H9 (cell line): Measurements from ENCODE around the gene AQP12A. TPM values are rescaled to one million over a fixed set of nuclear protein-coding genes. Genes with fewer than 3 reads are reported as not detected.

Experiments
- DNase-seq: peaks from one replicate; pipeline ENCODE4 v3.0.0-alpha.2; 2017
- H2AFZ ChIP-seq: one replicate; pipeline ENCODE4 v1.6.1; 2013; ENCODE audit warnings: mild to moderate bottlenecking, low read length, control low read depth, moderate library complexity
- H2AK5ac ChIP-seq: 2 replicates; pipeline ENCODE4 v1.6.1; 2013; ENCODE audit warnings: low read length, control low read depth, mixed read lengths; ENCODE audit not compliant: insufficient read length
- H2BK120ac ChIP-seq: one replicate; pipeline ENCODE4 v1.6.1; 2013; ENCODE audit warnings: low read depth, mild to moderate bottlenecking, low read length, control low read depth, inconsistent platforms; ENCODE audit not compliant: poor library complexity, severe bottlenecking
- H2BK12ac ChIP-seq: 2 replicates; pipeline ENCODE4 v1.6.1; 2013; ENCODE audit warnings: low read length, control low read depth, mixed read lengths, low read depth; ENCODE audit not compliant: insufficient read length
- H2BK15ac ChIP-seq: 2 replicates; pipeline ENCODE4 v1.6.1; 2013; ENCODE audit warnings: low read depth, low read length, control low read depth
- H2BK20ac ChIP-seq: one replicate; pipeline ENCODE4 v1.6.1; 2013; ENCODE audit warnings: low read depth, mild to moderate bottlenecking, low read length, control low read depth, inconsistent platforms; ENCODE audit not compliant: poor library complexity, severe bottlenecking
- H2BK5ac ChIP-seq: 2 replicates; pipeline ENCODE4 v1.6.1; 2013; ENCODE audit warnings: low read length, control low read depth, mixed read lengths; ENCODE audit not compliant: insufficient read length
- H3K14ac ChIP-seq: 2 replicates; pipeline ENCODE4 v1.6.1; 2013; ENCODE audit warnings: low read length, control low read depth; ENCODE audit not compliant: insufficient read depth
- H3K18ac ChIP-seq: 2 replicates; pipeline ENCODE4 v1.6.1; 2013; ENCODE audit warnings: low read depth, mild to moderate bottlenecking, mixed read lengths, low read length, control low read depth; ENCODE audit not compliant: insufficient read length
- H3K23ac ChIP-seq: 2 replicates; pipeline ENCODE4 v1.6.1; 2013; ENCODE audit warnings: low read length, control low read depth, mixed read lengths, low read depth; ENCODE audit not compliant: insufficient read length
- H3K23me2 ChIP-seq: 2 replicates; pipeline ENCODE4 v1.6.1; 2013; ENCODE audit warnings: low read depth, mild to moderate bottlenecking, mixed read lengths, low read length, control low read depth; ENCODE audit not compliant: insufficient read length, poor library complexity, severe bottlenecking
- H3K27ac ChIP-seq: 2 replicates; pipeline ENCODE4 v1.5.1; 2013; ENCODE audit warnings: low read length, control low read depth, mixed read lengths, low read depth; ENCODE audit not compliant: insufficient read length
- H3K27me3 ChIP-seq: 2 replicates; pipeline ENCODE4 v1.6.1; 2013; ENCODE audit warnings: low read length, control low read depth, inconsistent platforms; ENCODE audit not compliant: insufficient read depth
- H3K4ac ChIP-seq: 2 replicates; pipeline ENCODE4 v1.6.1; 2013; ENCODE audit warnings: low read depth, mild to moderate bottlenecking, control low read depth, inconsistent platforms, low read length, moderate library complexity
- H3K4me1 ChIP-seq: 2 replicates; pipeline ENCODE4 v1.6.1; 2013; ENCODE audit warnings: low read length, control low read depth, inconsistent platforms; ENCODE audit not compliant: insufficient read depth
- H3K4me2 ChIP-seq: 2 replicates; pipeline ENCODE4 v1.6.1; 2013; ENCODE audit warnings: low read length, control low read depth, mixed read lengths; ENCODE audit not compliant: insufficient read length, insufficient read depth
- H3K56ac ChIP-seq: 2 replicates; pipeline ENCODE4 v1.6.1; 2013; ENCODE audit warnings: low read depth, mild to moderate bottlenecking, mixed read lengths, low read length, control low read depth; ENCODE audit not compliant: insufficient read length
- H3K79me1 ChIP-seq: 2 replicates; pipeline ENCODE4 v1.6.1; 2013; ENCODE audit warnings: low read depth, mild to moderate bottlenecking, moderate library complexity, low read length, control low read depth, inconsistent platforms; ENCODE audit not compliant: insufficient read depth, poor library complexity, severe bottlenecking
- H3K79me2 ChIP-seq: 2 replicates; pipeline ENCODE4 v1.6.1; 2013; ENCODE audit warnings: low read length, control low read depth, inconsistent platforms; ENCODE audit not compliant: insufficient read depth
- H3K9ac ChIP-seq: 2 replicates; pipeline ENCODE4 v1.6.1; 2013; ENCODE audit warnings: low read length, control low read depth, mixed read lengths; ENCODE audit not compliant: insufficient read length; ENCODE audit errors: extremely low read depth
- H3K9me3 ChIP-seq: one replicate; pipeline ENCODE4 v1.6.1; 2013; ENCODE audit warnings: low read depth, low read length, inconsistent platforms; ENCODE audit not compliant: control insufficient read depth
- H3T11ph ChIP-seq: one replicate; pipeline ENCODE4 v1.6.1; 2013; ENCODE audit warnings: mild to moderate bottlenecking, low read length, control low read depth, inconsistent platforms
- H4K20me1 ChIP-seq: one replicate; pipeline ENCODE4 v1.6.1; 2013; ENCODE audit not compliant: control insufficient read depth, insufficient read length, insufficient read depth
- H4K5ac ChIP-seq: 2 replicates; pipeline ENCODE4 v1.6.1; 2013; ENCODE audit warnings: low read depth, mild to moderate bottlenecking, mixed read lengths, low read length, control low read depth; ENCODE audit not compliant: insufficient read length
- H4K8ac ChIP-seq: replicated peaks from 2 replicates; pipeline ENCODE4 v1.6.1; 2013; ENCODE audit warnings: low read length, control low read depth, mixed read lengths, low read depth; ENCODE audit not compliant: insufficient read length
- H4K91ac ChIP-seq: 2 replicates; pipeline ENCODE4 v1.6.1; 2013; ENCODE audit warnings: low read depth, mild to moderate bottlenecking, moderate library complexity, mixed read lengths, low read length, control low read depth; ENCODE audit not compliant: insufficient read length
- H3K27ac Mint-ChIP-seq, 3 experiments: 2 replicates in 2 of 3; 3 replicates in 1 of 3; pipeline ENCODE4 v1.8.0; 2020 to 2021; ENCODE audit warnings: mixed read lengths in 3 of 3, mild to moderate bottlenecking in 1 of 3, moderate library complexity in 1 of 3
- H3K27me3 Mint-ChIP-seq: 2 replicates; pipeline ENCODE4 v1.8.0; 2021; ENCODE audit warnings: low read depth, mild to moderate bottlenecking, moderate library complexity, mixed read lengths
- H3K36me3 Mint-ChIP-seq, 3 experiments: 2 replicates in 2 of 3; 3 replicates in 1 of 3; pipeline ENCODE4 v1.8.0; 2020 to 2021; ENCODE audit warnings: low read depth in 3 of 3, mixed read lengths in 3 of 3; ENCODE audit not compliant: insufficient read depth in 1 of 3
- H3K4me1 Mint-ChIP-seq, 2 experiments: 2 replicates each; pipeline ENCODE4 v1.8.0; 2020; ENCODE audit warnings: mixed read lengths in 2 of 2
- H3K4me3 Mint-ChIP-seq, 2 experiments: 2 replicates in 1 of 2; 3 replicates in 1 of 2; pipeline ENCODE4 v1.8.0; 2020 to 2021; ENCODE audit warnings: mild to moderate bottlenecking in 2 of 2, mixed read lengths in 2 of 2, moderate library complexity in 1 of 2
- H3K9me3 Mint-ChIP-seq, 2 experiments: 2 replicates in 1 of 2; 3 replicates in 1 of 2; pipeline ENCODE4 v1.8.0; 2020; ENCODE audit warnings: mild to moderate bottlenecking in 2 of 2, mixed read lengths in 2 of 2, moderate library complexity in 1 of 2
- CTCF ChIP-seq: fragments of 200-600 bp; sonication (generic); conservative IDR thresholded peaks from 3 replicates; pipeline ENCODE4 v1.8.0; 2021; ENCODE audit warnings: antibody characterized with exemption, mild to moderate bottlenecking
- WGBS: extraction: QIAGEN DNeasy Blood & Tissue Kit; methylation state at CpG from one replicate; pipeline ENCODE4 v1.1.7; 2013; ENCODE audit warnings: missing lambda C conversion rate, low lambda C conversion rate, mixed read lengths; ENCODE audit not compliant: insufficient read length; ENCODE audit errors: extremely low coverage; 5-methylcytosine and 5-hydroxymethylcytosine counted together
- total RNA-seq: library from RNA; stranded (reverse); gene quantifications from 2 replicates; pipeline ENCODE4 v1.2.1, GENCODE V29; 2021

Gene AQP12A
- total RNA-seq, 1 experiment from 2014 or later: not detected

- no peak for TF ChIP-seq CTCF
- Histone ChIP-seq H2BK120ac (no peak overlapping the region), H3K4me2 (no peak overlapping the region), H4K20me1 (no peaks in the 10 kb centered on the region), H2BK12ac (no peak overlapping the region), H2BK20ac (no peak overlapping the region), H4K5ac (no peak overlapping the region), H3K9me3 (no peaks in the 10 kb centered on the region), H3K79me2 (no peaks in the 10 kb centered on the region), H3K23me2 (no peaks in the 10 kb centered on the region), H3K18ac (no peak overlapping the region), H3K9ac (no peak overlapping the region), H3K4ac (no peak overlapping the region), H3K14ac (no peak overlapping the region), H2BK15ac (no peak overlapping the region), H2AK5ac (no peak overlapping the region), H3K27me3 (no peaks in the 10 kb centered on the region; the same call in 1 of the 2 replicates), H4K8ac (no peak overlapping the region), H3K56ac (no peak overlapping the region), H3K4me1 (no peaks in the 10 kb centered on the region), H2AFZ (no peak overlapping the region), H3T11ph (no peak overlapping the region), H2BK5ac (no peak overlapping the region), H4K91ac (no peak overlapping the region), H3K23ac (no peak overlapping the region), H3K27ac (no peak overlapping the region), H3K79me1 (no peaks in the 10 kb centered on the region)
- no CpG with 5 or more reads among the region's 11 CpGs for WGBS
- Mint-ChIP-seq H3K4me1 (peaks cover 0 to 3% of the 10 kb centered on the region in 2 experiments; a peak in 1 of 4 replicates), H3K27me3 (peaks cover 42% of the 10 kb centered on the region), H3K9me3 (peaks cover 0 to 3% of the 10 kb centered on the region in 2 experiments; a peak in 3 of 5 replicates), H3K27ac (no peak overlapping the region), H3K36me3 (no peaks in the 10 kb centered on the region; a peak in 1 of 7 replicates), H3K4me3 (no peak overlapping the region)
- no peak for DNase-seq
Measured at GRCh38 chr2:240642806-240643092, 48.9 kb upstream of the AQP12A start.
